Astrocyte of the cerebellum (primary cell): ENCODE results near the gene GET3.
A peak's percentile ranks its signal among the peaks of the same experiment; 100 is the strongest.

ENCODE experiments used
- DNase-seq: peaks from one replicate; pipeline ENCODE4 v3.0.0-alpha.2; 2011; ENCODE audit warnings: low read depth
- H3K4me3 ChIP-seq: 2 replicates; pipeline ENCODE4 v1.5.1; 2011; ENCODE audit warnings: mild to moderate bottlenecking, low read depth, low read length, moderate library complexity
- CTCF ChIP-seq: IDR thresholded peaks from 2 replicates; pipeline ENCODE4 v1.5.1; 2012; ENCODE audit warnings: low read length, low read depth, moderate library complexity, mild to moderate bottlenecking; ENCODE audit errors: missing control alignments
- in situ Hi-C: cut with HindIII; loops from 2 replicates; pipeline ENCODE4 v1.10.0; 2017; ENCODE audit warnings: low sequenced_read_pairs

The GET3 gene

DNA sequence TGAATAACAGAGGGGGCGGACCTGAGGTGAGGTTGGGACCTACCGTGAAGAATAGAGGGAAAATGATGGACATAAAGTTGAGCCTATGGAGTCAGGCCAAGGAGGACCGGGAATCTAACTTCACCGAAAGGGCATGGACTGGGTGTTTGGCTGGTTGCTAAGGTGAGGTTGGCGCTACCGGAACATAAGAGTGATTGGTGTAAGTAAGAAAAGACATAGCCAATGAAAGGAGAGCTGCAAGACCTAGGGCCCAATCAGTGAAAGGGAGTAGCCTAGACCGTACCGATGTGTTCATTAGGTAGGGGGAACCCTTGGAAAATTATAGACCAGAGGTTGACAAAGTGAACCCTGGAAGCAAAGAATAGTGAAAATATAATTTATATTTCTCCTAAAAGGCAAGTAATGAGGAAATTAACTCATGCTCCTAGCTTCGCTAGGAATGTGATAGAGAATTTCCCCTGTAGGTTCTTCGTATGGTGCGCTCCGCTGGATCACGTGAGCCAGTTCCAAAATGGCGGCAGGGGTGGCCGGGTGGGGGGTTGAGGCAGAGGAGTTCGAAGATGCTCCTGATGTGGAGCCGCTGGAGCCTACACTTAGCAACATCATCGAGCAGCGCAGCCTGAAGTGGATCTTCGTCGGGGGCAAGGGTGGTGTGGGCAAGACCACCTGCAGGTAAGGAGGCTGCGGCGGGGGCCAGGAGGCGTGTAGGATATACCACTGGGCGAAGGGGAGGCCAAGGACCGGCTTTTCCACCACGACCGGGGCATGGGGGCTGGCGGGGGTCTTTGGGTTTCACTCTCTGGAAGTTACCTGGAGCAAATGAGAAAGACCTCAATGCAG is at the start of gene GET3:
TSS of gene GET3 (plus strand) at position 503 of the 840 bp plus-strand sequence. CDS start at position 512, 9 bp downstream.
- in situ Hi-C loops = no loop called here
- TF ChIP-seq CTCF = no peak
- peak within 1 kb of the TSS; percentile 68 for H3K4me3 ChIP-seq
- peak; percentile 100 for DNase-seq

DNA sequence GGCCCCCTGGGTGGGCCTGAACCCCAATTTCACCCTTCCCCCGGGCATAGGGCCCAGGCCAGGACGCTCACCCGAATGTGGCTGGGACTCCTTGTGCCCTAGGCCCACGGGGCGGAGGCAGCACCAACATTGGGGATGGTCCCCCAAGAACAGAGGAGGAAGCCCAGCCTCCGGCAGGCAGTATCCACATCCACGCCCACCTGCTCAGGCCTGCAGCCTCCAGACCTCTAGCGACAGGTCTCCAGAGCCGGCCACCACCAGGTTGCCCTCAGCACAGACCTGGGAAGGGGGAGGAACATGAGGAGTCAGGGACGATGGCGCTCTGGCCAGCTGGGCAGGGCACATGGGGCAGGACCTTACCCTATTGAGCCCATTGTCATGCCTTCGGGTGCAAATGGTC is 48.3 kb upstream of the GET3 start:
- no peak for DNase-seq
- in situ Hi-C loops = no loop called here
- TF ChIP-seq CTCF = no peak
- no peak overlapping the region for H3K4me3 ChIP-seq

DNA sequence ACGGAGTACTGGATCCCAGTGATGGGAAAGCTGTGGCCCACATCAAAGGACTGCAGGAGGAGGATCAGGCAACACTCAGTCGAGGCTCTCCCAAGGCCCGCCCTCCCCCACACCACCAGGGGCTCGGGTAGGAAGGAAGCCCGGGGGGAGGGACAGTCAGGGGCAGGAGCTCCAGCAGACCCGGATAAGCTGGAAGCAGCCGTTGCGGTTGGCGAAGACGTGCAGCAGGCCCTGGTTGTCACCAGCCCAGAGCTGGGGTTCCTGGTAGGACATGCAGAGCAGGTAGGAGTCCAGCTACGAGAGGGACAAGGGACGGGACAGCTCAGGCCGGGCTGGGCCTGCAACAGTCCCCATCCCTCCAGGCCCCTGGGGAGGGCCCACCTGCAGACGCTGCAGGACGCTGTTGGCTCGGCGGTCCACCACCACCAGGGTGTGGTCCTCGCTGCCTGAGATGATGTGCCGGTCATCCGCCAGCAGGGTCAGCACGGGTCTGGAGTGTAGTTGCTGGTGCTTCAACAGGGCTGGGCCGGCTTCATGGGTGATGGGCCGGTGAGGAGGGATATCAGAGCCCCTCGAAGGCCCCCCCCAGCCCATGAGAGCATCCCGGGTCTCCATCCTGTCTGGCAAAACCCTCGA is 47.6 kb upstream of the GET3 start:
- DNase-seq = no peak
- no peak for TF ChIP-seq CTCF
- no peak overlapping the region for H3K4me3 ChIP-seq
- in situ Hi-C loops = no loop called here

DNA sequence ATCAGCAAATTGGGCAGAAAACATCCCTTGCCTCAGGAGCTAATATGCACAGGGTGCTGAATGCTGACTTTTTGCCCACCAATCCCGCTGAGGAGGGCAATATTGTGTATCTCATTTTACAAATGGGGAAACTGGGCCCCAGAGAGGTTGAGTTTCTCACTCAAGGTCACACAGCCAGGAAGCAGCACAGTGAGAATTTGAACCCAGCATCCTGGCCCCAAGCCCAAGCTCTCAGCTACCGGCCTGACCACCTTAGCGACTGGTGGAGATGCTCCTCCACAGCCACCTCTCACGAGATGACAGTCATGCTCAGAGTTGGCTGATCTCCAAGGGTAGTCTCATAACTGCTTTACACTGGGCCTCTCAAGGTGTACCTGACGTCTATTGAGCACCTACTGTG is 44.3 kb upstream of the GET3 start:
- no peak for DNase-seq
- TF ChIP-seq CTCF = no peak
- H3K4me3 ChIP-seq = no peak overlapping the region
- in situ Hi-C loops = no loop called here

GRCh38 chr19:12694641-12695040 is 42.7 kb upstream of the GET3 start:
- no peak overlapping the region for H3K4me3 ChIP-seq
- in situ Hi-C loops = no loop called here

DNA sequence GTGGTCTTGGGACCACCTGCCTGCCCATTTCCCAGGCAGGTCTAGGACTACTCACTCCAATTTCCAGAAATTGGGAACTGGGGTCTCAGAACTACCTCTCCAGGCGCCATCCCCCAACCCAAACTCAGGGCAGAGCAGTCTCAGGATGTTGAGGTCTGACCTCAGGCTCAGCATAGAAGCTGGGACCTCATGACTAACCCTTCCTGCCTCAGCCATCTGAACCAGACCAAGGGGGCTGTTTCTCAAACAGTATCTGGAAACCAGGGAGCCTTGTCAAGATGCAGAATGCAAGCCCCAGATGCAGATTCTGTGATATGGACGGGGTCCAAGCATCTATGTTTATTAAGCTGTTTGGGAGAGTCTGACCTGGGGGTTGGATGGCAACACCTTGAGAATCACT is 42.2 kb upstream of the GET3 start:
- no peak for TF ChIP-seq CTCF
- in situ Hi-C loops = no loop called here
- DNase-seq = no peak
- no peak overlapping the region for H3K4me3 ChIP-seq

More at GRCh38 chr19:12694641-12695040, 42.7 kb upstream of the GET3 start:
- TF ChIP-seq CTCF = no peak
- DNase-seq = no peak
